ENCODE measurements around the gene PAPPA2. TPM values are rescaled to one million over a fixed set of nuclear protein-coding genes. Genes with fewer than 3 reads are reported as not detected.

Gene PAPPA2
- total and polyA plus RNA-seq, 8 donors: under 0.01 to 10.3 (median 0.29) TPM; not detected in 1

DNA sequence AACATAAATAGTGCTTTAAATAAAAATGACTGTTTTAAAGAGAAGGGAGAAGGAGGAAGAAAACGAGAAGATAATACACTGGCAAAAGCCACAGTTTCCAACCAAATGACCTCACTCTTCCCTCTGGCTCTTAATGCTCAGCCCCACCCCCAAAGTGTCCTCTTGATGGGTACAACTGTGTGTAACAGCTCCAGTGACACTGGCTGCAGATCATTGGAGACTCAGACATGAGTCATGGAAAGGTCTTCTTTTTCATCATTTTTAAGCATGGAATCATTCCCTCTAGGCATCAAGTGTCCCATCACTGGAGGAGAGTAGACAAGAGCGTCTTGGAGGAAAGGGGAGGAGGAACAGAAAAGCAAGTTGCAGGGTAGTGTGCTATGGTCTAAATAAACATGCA is 333.0 kb downstream of the PAPPA2 start:
- Histone ChIP-seq H3K4me1 (no peaks in the 10 kb centered on the region), H3K27me3 (no peaks in the 10 kb centered on the region), H3K27ac (no peak overlapping the region), H3K4me3 (no peak overlapping the region), H3K9me3 (no peaks in the 10 kb centered on the region), H3K36me3 (no peaks in the 10 kb centered on the region)
- WGBS, 5 donors: 46 to 59% (median 58%) methylated on average over 2 of the region's 2 CpGs
- DNase-seq: no peak
- intact Hi-C loops (cut with DNase I; ENCODE audit: low total_unique reads): no loop called here
- TF ChIP-seq EP300 (IDR thresholded peaks at IDR 0.05) (no peak), POLR2AphosphoS5 (IDR thresholded peaks at IDR 0.05) (no peak), POLR2A (IDR thresholded peaks at IDR 0.05) (no peak)
- TF ChIP-seq, protein P1, sequence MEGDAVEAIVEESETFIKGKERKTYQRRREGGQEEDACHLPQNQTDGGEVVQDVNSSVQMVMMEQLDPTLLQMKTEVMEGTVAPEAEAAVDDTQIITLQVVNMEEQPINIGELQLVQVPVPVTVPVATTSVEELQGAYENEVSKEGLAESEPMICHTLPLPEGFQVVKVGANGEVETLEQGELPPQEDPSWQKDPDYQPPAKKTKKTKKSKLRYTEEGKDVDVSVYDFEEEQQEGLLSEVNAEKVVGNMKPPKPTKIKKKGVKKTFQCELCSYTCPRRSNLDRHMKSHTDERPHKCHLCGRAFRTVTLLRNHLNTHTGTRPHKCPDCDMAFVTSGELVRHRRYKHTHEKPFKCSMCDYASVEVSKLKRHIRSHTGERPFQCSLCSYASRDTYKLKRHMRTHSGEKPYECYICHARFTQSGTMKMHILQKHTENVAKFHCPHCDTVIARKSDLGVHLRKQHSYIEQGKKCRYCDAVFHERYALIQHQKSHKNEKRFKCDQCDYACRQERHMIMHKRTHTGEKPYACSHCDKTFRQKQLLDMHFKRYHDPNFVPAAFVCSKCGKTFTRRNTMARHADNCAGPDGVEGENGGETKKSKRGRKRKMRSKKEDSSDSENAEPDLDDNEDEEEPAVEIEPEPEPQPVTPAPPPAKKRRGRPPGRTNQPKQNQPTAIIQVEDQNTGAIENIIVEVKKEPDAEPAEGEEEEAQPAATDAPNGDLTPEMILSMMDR (IDR thresholded peaks at IDR 0.05): no peak

GRCh38 chr1:176796583-176796982 is 333.6 kb downstream of the PAPPA2 start:
- Histone ChIP-seq H3K27ac (no peak overlapping the region), H3K36me3 (no peaks in the 10 kb centered on the region), H3K4me3 (no peak overlapping the region), H3K9me3 (no peaks in the 10 kb centered on the region), H3K27me3 (no peaks in the 10 kb centered on the region), H3K4me1 (no peaks in the 10 kb centered on the region)
- DNase-seq: no peak
- intact Hi-C loops (cut with DNase I; ENCODE audit: low total_unique reads): no loop called here
- no peak for TF ChIP-seq EP300 (IDR thresholded peaks at IDR 0.05)
- TF ChIP-seq, protein P1 (IDR thresholded peaks at IDR 0.05): no peak
- TF ChIP-seq POLR2AphosphoS5 (IDR thresholded peaks at IDR 0.05): no peak
- TF ChIP-seq POLR2A (IDR thresholded peaks at IDR 0.05): no peak
- 18 to 39% (median 37%) methylated on average over 1 of the region's 1 CpG for WGBS, 5 donors

DNA sequence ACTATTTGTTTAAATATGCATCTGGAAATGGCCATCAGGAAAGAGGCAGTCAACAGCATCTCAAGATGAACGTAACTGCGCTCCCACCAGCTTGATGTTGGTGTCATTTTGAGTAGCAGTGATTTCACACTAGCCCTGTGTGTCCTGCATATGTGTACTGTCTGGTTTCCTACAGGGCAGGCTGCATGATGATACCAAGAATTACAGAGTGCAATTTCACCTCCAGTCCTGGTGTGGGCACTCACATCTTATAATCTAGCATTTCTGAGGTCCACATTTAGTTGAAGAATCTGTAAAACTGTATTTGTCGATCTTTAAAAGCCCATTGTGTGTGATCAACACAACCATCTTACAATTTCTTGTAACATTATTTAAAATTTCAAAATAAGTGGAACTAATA is 336.4 kb downstream of the PAPPA2 start:
- no peak overlapping the region for H3K4me3 ChIP-seq
- intact Hi-C loops (cut with DNase I; ENCODE audit: low total_unique reads): no loop called here
- H3K36me3 ChIP-seq: no peaks in the 10 kb centered on the region
- H3K9me3 ChIP-seq: no peaks in the 10 kb centered on the region
- no peak for DNase-seq
- no peak overlapping the region for H3K27ac ChIP-seq
- H3K27me3 ChIP-seq: no peaks in the 10 kb centered on the region
- TF ChIP-seq POLR2A (IDR thresholded peaks at IDR 0.05): no peak
- TF ChIP-seq POLR2AphosphoS5 (IDR thresholded peaks at IDR 0.05): no peak
- TF ChIP-seq EP300 (IDR thresholded peaks at IDR 0.05): no peak
- TF ChIP-seq, protein P1 (IDR thresholded peaks at IDR 0.05): no peak
- 86 to 93% (median 90%) methylated on average over 3 of the region's 3 CpGs for WGBS, 5 donors
- no peaks in the 10 kb centered on the region for H3K4me1 ChIP-seq

GRCh38 chr1:176800978-176801513 is 338.1 kb downstream of the PAPPA2 start:
- Histone ChIP-seq H3K4me3 (no peak overlapping the region), H3K36me3 (no peaks in the 10 kb centered on the region), H3K27me3 (no peaks in the 10 kb centered on the region), H3K9me3 (no peaks in the 10 kb centered on the region), H3K4me1 (no peaks in the 10 kb centered on the region), H3K27ac (no peak overlapping the region)
- WGBS, 5 donors: 56 to 73% (median 68%) methylated on average over 5 of the region's 5 CpGs
- DNase-seq: no peak
- no peak for TF ChIP-seq EP300 (IDR thresholded peaks at IDR 0.05)
- no peak for TF ChIP-seq POLR2AphosphoS5 (IDR thresholded peaks at IDR 0.05)
- TF ChIP-seq POLR2A (IDR thresholded peaks at IDR 0.05): no peak
- TF ChIP-seq, protein P1 (IDR thresholded peaks at IDR 0.05): no peak
- intact Hi-C loops (cut with DNase I; ENCODE audit: low total_unique reads): no loop called here

Measured in stomach (tissue), 9 donors.